Measurements from ENCODE around the gene CEP164. TPM values are rescaled to one million over a fixed set of nuclear protein-coding genes. Genes with fewer than 3 reads are reported as not detected.

Gene CEP164
- total and polyA plus RNA-seq, 2 of the 8 experiments (the other 6 are each of a cell fraction or from before 2014, with no cell fraction given) = 8.4 to 20.8 TPM

DNA sequence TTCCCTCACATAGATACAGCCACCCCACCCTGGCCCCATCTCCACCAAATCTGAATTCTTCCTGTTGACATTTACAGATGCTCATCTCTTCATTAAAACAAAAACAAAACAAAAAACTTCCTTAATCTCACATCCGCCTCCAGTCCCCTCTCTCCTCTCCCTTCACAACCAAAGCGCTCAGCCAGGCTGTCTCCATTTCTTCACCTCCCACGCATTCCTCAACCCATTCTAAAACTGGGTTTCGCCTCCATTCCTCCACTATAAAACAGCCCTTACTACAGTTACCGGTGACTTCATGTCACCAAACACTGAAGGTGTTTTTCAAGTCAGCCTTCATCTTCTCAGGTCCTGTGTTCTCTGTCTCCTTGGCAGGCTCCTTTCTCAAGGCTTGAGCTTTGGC lies 26.9 kb upstream of the CEP164 start (continued):
- TF ChIP-seq ATF2 (IDR thresholded peaks at IDR 0.05; ENCODE audit: low read length) (no peak), CHD1 (IDR thresholded peaks at IDR 0.05; ENCODE audit: low read depth, low read length) (no peak), SP2 (IDR thresholded peaks at IDR 0.05; ENCODE audit: low read length) (no peak), SIN3A (conservative IDR thresholded peaks at IDR 0.05 in 1 of 2, IDR thresholded peaks at IDR 0.05 in 1 of 2; ENCODE audit: low read depth in 1 of 2, low read length in 2 of 2) (no peak)
